H4 (cell line): ENCODE data around the gene MTCL1. TPM values are rescaled to one million over a fixed set of nuclear protein-coding genes. Genes with fewer than 3 reads are reported as not detected.
"Not testable (repeated sequence)": the region's sequence is repeated elsewhere in the genome, so short reads cannot be mapped to it uniquely, and the experiment has no call there.

Experiments used
- DNase-seq: peaks from one replicate; pipeline ENCODE4 v3.0.0-alpha.2; 2015; ENCODE audit warnings: low spot score
- total RNA-seq: library from RNA; depleted of rRNA; stranded (reverse); fragments of >200 nt; shearing (Covaris generic); gene quantifications from 2 replicates; pipeline ENCODE4 v1.2.3, GENCODE V29; 2014

The MTCL1 gene
- total RNA-seq, 1 experiment from 2014 or later = 5.7 TPM

- DNase-seq = no peak
These were observed 37.3 kb downstream of the MTCL1 start for GRCh38 chr18:8742387-8743361.

- no peak for DNase-seq
These were observed 38.7 kb downstream of the MTCL1 start for GRCh38 chr18:8744038-8744437.

GRCh38 chr18:8744656-8745055, 39.3 kb downstream of the MTCL1 start:
- DNase-seq = no peak

GRCh38 chr18:8745355-8746014, 40.1 kb downstream of the MTCL1 start:
- no peak for DNase-seq

DNA sequence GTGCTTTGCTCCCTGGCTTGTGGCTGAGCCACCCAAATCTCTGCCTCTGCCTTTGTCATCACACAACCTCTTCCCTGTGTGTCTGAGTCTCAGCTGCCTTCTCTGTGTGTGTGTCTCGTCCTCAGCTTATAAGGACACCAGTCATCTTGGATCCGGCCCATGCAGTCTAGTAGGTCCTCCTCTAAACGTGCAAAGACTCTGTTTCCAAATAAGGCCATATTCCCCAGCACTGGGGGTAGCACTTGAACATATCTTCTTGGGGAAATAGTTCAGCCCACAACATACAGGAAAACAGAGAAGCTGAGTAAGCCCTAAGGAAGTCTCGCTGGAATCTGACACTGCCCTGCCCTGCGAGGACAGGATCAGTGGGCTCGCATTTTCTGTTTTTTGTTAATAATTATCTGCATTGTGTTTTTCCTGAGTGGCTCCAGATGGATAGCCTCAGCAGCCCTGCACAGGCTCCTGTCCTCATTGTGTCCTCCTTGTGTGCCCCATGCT, 42.1 kb downstream of the MTCL1 start:
- no peak for DNase-seq

GRCh38 chr18:8749492-8749891, 44.1 kb downstream of the MTCL1 start:
- DNase-seq = no peak

GRCh38 chr18:8750954-8751415, 45.6 kb downstream of the MTCL1 start:
- DNase-seq = peak; percentile 66

DNA sequence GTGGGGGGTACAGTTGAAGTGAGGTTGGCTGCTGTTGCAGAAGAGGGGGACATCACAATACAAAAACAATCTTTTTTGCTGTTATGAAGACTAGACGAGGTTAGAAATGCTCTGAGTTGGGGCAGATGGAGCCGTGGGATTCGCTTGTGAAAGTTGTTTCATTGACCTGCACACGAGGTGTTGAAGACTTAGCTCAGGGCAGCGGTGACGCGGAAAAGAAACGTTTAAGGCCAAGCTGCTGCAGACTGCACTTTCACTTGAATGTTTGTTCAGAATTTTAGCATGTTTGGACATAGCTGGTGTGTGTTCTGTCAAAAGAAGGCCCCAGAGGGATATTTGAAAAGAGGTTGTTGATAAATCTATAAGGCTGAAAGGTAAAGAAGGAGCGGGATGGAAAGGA, 46.3 kb downstream of the MTCL1 start:
- DNase-seq = no peak

DNA sequence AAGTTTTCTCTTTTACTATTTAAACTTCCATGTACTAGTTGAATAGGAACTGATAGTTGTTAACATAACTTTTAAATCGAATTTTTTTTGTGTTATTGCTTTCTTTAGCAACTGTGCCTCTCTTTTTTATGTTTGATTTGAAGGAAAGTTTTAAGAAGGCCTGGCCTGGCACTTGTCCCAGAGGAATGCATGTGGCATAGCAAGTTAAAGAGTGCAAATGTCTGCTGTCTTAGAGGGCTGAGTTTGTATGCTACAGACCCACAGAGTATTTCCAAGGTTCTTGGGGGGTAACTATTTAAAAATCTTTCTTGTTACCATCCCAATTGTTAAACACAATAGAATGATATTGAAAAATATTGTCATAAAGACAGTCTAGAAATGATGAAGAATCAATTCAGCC, 47.0 kb downstream of the MTCL1 start:
- no peak for DNase-seq

GRCh38 chr18:8754995-8755960, 49.9 kb downstream of the MTCL1 start:
- DNase-seq = no peak

DNA sequence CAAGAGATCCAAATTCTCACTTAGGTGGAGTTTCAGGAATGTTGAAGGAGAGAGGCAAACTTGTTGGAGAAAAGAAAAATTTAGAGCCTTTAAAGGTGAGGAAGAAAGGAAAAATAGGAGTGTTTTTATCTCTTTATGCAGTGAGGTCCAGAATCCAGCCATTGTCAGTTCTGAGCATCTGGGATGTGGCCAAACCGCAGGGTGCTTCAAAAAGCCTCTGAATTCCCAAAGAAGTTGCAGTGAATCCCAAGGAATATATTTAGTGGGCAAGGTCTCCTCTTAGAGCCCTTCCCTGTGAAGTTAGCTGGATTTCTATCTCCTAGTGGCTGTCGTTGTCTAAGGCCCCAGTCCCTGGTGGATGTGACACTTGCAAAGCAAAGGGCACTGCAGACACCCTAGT, 51.2 kb downstream of the MTCL1 start:
- DNase-seq = no peak

DNA sequence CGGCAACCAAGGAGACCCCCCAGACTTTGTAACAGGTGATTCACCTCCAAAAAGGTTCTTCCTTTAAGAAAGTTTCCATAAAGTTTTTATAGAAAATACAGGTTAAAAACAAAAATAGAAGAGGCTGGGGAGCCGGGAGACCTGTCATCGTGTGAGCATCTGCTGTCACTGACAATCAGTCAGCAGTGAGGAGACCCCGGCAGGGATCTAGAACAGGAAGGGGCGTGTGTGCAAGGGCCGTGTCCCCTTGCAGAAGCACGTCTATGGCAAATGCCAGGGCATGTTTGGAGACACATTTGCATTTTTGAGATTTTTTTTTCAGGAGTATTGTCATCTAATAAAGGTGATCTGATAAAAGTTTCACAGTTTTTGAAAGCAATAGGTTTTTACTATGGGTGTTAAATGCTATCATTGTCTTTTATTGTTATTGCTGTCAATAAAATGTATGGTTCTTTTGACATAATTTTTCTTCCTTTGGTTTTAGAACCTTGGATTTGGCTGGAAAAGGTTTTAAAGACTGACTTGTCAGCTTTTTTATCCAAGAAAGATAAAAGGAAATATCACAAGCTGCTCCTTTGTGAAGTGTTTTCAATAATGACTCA, 52.1 kb downstream of the MTCL1 start:
- no peak for DNase-seq

- DNase-seq = no peak
These were observed 53.1 kb downstream of the MTCL1 start for GRCh38 chr18:8758466-8758865.

DNA sequence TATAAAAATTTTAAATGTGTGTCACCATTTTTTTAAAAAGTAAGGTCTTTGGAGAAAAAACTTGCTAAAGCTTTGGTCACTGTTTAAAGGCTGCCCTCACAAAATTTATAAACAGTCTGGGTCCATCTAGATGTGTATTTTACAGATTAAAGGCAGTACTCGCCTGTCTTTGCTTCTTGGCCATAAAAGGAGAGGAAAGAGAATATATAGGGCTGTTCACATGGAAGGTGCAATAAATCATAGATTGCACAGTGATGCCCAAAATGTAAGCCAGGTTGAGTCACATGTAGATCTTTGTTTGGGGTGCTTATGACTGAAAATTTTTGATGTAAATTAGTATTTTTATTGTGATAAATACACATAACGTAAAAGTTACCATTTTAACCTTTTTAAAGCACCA, 55.6 kb downstream of the MTCL1 start:
- no peak for DNase-seq

DNA sequence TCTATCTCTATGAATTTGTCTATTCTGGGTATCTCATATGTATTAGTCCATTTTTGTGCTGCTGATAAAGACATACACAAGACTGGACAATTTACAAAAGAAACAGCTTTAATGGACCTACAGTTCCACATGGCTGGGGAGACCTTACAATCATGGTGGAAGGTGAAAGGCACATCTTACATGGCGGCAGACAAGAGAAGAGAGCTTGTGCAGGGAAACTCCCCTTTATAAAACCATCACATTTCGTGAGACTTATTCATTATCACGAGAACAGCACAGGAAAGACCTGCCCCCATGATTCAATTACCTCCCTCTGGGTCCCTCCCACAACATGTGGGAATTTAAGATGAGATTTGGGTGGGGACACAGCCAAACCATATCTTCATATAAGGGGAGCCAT, 56.2 kb downstream of the MTCL1 start:
- not testable (repeated sequence) for DNase-seq

- DNase-seq = no peak
These were observed 57.6 kb downstream of the MTCL1 start for GRCh38 chr18:8762968-8763367.

DNA sequence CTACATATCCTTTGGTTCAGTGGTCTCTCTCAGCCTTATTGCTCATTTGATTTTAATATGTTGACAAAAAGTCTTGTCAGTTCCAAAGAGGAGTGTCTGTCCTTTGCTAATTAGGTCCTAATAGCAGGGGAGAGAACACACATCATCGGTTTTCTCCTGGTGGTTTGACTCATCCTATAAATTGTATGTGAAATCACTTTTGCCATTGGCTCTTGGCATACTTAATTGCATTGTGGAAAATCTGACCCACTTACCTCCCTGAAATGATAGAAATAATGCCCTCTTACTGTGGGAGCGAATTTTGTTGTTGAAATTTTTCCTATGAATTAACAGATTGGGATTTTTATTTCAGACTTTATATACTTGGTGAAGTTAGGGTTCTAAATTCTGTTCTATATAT, 58.3 kb downstream of the MTCL1 start:
- DNase-seq = no peak

- DNase-seq = no peak
These were observed 60.6 kb downstream of the MTCL1 start for GRCh38 chr18:8765783-8766463.

DNA sequence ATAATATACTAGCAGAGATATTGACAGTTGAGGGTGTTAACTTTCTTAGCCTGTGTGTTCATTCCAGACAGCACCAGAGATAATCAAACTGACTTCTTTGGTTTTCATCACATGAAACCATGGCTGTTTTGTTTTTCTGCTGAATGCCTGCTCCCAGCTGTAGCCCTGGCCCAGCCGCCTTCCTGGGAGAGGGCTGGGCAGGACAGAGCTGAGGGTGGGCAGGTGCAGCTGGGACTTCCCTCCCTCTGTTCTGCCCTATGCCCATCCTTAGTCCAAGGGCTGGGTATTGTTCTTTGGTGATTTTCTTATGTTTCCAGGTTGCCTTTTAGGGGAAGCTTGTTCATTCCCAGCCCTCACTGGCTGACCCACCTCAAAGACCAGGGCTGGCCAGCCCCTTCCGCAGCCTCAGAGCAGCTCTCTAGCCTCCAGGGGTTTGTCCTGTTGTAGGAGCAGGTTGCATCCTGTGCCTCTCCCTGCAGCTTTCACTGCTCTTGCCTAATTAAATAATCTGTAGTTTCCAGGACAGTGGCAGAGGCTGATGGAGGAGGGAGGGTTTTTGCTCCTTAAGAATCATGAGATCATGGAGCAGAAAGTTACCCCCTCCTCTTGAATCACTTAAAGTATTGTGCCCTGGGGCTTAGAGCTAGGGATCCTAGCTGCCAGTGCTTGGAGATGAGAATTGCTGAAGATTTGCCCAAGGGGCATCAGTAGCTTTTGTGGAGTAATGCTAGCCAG, 61.4 kb downstream of the MTCL1 start:
- no peak for DNase-seq

GRCh38 chr18:8767340-8767739, 62.0 kb downstream of the MTCL1 start:
- DNase-seq = no peak
